Stimulated activated CD8-positive, alpha-beta memory T cell treated with anti-CD3 and anti-CD28 coated beads, Interleukin-4, amount 100 ng/mL, for 24 hours (primary cell): ENCODE measurements around the gene SUN3.

ENCODE experiments used
- DNase-seq: peaks from one replicate; pipeline ENCODE4 v3.0.0-alpha.2; 2020; ENCODE audit warnings: low read depth

The SUN3 gene, protein sequence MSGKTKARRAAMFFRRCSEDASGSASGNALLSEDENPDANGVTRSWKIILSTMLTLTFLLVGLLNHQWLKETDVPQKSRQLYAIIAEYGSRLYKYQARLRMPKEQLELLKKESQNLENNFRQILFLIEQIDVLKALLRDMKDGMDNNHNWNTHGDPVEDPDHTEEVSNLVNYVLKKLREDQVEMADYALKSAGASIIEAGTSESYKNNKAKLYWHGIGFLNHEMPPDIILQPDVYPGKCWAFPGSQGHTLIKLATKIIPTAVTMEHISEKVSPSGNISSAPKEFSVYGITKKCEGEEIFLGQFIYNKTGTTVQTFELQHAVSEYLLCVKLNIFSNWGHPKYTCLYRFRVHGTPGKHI

DNA sequence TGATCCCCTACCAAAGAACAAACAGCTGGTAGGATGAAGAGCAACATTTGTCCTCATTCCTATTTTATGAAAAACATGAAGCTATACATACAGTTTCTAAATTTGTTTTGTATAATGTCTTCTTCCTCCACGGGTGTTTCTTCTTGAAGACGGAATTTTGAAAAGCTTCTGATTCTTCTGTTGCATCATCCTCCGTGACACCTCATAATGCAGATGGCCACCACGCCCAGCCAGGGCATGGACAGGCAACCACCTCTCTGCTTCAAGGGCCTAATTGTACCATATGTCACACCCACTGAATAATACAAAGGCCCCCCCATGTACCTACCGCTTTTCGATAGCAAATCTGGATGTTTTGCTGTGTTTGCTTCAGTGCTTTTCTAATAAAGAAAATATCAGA lies at the start of gene SUN3:
SUN3 (minus strand) TSS at position 170 of the 400 bp plus-strand sequence; CDS start at position 1, 169 bp downstream.
- no peak for DNase-seq

DNA sequence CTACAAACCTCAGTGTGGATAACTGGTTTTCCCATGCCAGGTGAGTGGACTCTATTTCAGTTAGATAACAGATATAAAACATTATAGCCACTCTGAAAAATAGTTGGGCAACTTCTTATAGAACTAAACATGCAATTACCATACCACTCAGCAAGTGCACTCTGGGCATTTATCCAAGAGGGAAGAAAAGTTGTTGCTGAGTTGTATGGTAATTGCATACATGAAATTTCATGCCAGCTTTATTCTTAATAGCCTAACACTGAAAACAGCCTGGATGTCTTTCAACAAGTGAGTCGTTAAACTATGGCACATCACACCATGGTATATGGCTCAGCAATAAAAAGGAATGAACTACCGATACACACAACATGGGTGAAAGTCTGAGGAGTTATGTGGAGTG lies 49.6 kb upstream of the SUN3 start:
- DNase-seq, result no peak

DNA sequence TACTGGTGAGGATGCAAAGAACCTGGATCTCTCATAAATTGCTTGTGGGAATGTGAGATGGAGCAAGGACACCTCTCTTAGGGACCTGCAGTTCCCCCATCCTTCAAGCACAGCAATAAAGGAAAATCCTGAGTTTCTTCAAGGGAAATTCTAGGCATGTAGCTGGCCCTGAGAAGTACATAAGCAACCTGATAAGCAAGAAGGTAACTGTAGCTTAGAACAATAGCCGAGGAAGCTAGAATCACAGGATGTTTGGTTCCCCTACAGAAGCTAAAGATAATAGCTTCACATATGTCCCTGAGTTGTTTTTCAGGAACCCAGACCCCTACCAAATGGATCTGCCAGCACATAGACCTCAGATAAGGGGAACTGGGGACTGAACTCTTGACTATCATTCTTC lies 48.5 kb upstream of the SUN3 start:
- DNase-seq, result no peak

DNA sequence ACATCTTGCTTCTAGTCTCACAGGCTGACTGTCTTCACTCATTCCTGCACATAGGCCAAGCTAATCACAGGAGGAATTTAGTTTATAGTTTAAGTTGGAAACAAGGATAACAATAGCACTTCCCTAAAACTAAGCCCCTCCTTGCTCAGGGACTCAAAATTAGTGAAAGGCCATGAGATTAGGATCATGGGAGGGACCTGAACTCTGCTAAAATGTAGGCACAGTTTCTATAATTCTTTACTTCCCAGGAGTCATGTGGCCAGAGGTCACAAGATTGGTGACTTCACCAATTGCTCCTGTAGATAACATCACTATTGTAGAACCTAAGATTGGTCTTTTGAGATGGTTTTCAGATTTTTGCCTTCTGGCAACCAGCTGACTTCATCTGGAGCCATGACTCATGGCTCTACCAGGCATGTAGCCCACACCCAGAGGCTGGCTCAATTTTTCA lies 45.3 kb upstream of the SUN3 start:
- DNase-seq, result no peak

DNA sequence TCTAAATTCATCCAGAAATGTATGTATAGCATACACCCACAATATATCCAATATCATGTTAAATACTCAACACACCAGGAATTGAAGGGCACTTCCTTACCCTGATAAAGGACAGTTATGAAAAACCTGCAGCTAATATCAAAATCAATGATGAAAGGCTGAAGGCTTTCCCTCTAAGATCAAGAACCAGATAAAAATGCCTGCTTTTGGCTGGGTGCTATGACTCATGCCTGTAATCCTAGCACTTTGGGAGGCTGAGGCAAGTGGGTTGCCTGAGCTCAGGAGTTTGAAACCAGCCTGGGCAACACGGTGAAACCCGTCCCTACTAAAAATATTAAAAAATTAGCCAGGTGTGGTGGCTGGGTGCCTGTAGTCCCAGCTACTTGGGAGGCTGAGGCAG lies 38.6 kb upstream of the SUN3 start:
- DNase-seq, result no peak

DNA sequence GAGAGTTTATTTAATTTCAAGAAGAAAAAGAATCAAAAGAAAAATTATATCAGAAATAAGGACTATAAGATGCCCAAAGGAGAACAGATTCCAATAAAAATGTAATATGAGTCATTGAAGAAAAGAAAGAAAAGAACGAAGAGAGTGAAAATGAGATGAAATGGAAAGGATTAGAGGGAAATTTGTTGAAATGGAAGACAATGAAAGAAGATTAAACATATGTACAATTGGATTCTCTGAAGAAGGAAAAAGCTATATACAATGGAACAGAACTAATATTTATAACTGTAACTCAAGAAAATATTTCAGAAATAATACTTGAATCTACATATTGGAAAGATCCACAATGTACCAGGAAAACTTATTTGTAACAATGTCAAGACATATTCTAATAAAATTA lies 35.1 kb upstream of the SUN3 start:
- DNase-seq, result no peak

DNA sequence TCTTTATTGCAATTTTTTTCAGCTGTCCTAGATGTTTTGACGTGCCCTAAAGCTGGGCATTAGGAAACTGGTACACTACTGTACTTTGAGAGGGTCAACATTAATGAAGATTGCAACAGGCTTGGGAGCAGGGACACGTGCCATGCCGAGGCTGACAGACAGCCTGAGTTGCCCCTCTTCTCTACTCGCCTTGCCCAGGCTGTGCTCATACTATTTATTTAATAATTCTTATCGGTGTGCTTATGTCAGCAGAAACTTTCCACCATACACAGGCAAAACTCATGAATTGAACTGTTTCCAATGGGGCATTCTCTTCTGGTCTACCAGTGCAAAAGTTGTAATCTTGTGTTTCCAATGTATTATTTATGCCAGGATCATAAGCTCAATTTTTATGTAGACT lies 30.8 kb upstream of the SUN3 start:
- no peak for DNase-seq

DNA sequence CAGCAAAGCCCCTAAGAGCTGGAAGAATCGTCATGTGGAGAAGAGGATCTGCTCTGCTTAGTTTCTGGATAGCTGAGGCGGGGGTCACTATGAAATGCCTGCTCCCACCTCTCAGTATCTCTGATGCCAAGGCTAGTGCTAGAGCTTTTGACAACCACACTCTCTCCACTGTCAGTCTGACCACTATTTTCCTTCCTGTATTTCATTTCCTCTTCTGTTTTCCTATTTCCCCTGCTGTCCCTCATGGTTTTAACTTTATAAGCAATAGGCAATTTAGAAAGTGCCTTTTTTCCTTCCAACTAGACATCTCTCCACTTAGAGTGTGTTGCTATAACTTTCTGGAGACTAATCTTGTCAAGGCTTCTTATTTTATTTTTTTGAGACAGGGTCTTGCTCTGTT lies 30.1 kb upstream of the SUN3 start:
- DNase-seq, result no peak

DNA sequence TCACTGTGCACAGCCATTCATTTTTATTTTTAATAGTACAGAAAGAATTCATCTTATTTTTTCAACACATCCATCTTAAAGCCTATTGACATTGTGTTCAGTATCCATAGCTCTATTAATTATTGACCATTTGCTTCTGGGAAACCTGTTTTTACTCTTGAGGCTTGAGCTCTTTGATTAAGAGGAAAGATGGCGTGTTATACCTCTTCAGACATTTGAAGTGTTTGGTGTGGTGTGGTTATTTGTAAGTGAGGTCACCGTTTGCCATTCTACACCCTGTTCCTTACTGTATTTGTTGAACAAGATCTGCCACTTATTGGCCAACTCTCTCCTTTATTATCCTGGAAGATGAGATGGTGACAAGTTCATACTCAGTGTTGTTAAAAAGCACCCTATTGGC lies 24.8 kb upstream of the SUN3 start:
- no peak for DNase-seq

DNA sequence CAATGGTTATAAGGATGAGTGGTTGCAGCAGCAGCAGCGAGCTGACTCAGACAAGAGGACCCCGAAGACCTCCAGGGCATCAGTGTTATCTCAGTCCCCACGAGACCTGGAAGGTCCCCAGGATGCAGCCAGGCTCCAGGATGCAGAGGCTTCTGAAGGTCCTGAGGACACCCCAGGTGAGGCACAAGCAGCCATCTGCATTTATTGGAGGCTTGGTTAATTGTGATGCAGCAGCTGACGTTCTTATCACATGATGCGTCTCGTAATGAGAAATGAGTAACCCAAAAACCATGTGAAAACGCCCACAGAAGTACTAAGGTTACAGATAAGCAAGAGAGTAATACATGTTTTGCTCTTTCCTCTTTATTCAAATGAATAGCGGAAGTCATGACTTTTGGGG lies 23.8 kb upstream of the SUN3 start:
- no peak for DNase-seq

DNA sequence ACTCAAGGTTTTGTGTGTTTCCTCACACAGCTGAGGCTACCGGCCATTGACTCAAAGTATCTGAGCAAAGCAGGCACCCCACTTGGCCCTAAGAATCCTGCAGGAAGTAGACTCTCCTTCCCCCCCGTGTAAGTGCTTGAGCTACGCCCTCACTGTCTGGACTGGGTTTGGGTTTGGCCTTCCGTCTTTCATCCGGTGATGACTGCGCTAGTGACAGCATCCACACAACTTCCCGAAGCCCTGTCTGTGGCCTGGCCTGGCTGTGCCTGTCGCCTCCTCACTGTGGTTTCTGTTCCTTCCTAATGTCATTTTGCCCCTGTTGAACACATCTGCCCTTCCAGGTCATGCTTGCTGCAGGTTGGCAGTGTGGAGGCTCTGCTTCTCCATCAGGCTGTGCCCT lies 20.9 kb upstream of the SUN3 start:
- no peak for DNase-seq

DNA sequence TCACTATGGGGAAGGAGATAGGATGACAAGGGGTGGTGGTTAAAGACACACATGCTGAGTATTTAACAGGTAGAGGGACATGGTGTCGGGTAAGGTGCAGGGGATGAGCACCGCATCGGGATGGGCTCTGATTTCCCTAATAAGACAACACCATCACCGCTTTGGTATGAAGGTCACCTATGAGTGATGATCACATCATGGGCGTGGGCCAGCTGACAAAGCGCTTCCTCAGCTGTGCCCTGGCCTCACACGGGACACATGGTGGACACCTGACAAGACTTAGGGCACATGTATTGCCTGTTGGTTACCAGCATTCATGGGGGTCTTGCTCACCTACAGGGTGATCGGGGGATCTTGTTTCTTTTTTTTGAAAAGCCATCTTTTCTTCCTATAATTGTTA lies 19.2 kb upstream of the SUN3 start:
- DNase-seq, result no peak

DNA sequence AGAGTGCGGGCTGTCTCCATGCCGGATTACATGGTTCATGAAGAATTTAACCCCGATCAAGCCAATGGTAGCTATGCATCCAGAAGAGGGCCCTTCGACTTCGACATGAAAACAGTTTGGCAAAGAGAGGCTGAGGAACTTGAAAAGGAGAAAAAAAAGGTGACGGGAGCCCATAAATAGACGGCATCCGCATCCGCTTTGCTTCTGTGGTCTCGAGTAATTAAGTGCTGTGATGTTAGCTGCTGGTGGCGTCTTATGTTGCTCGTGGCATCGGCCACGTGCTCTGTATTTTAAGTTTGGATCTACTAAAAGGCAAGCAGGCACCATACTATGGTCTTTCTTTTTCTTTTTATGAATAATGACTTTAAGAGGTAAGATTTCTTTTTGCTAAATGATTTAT lies 17.6 kb upstream of the SUN3 start:
- DNase-seq, result no peak

DNA sequence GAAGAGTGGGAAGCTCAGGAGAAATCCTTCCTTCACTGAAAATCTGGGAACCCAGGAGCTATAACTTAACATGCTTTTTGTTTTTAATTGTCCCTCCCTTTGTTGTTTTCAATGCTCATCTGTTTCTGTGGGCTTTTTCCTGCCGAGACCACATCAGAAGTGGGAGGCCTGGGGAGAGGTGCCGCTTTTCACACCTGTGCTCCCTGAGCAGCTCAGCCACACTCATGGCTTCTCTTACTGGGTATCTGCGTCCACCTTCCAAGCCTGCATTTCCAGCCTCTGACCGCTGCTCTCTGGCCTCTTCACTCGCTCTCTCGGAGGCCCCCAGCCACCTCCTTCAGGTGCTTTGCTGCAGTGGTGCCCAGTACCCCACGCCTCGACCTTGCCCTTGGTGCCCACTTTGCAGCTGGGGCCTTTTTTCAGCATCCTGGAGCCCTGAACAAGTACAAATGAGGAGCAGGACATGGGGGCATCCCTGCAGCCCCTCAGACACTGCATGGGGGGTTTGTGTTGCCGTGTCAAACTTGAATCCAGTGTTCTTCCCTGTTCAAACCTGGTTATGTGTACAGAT lies 16.4 kb upstream of the SUN3 start:
- DNase-seq, result no peak

DNA sequence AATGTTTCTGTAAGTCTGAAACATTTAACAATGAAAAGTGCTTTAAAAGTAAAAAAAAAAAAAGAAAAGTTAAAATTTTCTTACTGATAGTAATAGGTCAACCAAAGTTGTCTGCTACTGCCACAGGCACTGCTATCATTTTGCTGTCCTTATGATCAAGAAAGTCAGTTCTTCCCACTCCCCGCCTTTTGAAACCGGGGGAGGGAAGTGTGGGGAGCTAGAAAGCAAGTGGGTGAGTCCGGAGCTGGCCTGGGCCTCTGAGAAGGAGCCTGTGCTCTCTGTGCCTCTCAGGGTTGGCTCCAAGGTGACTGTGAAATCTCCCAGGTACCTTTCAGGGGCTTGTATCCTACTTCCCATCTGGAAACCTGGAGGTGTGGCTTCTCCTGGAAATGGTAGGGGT lies 13.7 kb upstream of the SUN3 start:
- DNase-seq, result no peak

DNA sequence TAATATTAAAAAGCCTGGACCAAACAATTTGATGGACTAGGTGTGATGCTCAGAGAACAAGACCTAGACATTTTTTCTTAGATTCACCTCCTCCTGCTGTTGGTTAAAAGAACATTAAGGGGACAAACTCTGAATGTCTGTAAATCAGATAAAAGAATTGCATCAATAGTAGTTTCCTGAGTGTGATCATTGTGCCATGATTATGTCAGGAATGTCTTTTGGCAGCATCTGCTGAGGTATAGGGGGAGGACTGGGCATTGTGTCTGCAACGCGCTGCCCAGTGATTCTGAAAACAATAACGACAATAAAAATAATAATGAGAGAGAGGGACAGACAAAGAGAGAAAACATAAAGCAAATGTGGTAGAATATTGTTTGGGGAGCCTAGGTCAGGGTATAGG lies 13.3 kb upstream of the SUN3 start:
- DNase-seq, result no peak

DNA sequence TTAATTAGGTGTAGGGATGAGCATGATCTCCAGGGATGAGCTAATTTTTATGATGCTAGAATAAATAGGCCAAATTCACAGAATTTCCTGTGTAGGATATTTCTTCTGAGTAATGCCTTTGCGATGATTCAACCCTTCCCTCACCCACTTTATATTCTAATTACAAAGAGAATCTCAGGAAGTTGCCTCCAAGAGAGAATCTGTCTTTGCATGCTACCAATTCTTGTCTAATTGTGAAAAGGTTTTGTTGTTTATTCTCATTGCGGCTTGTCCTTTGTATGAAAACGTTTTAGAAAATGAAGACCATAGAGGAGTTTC lies 12.7 kb upstream of the SUN3 start:
- DNase-seq, result no peak

DNA sequence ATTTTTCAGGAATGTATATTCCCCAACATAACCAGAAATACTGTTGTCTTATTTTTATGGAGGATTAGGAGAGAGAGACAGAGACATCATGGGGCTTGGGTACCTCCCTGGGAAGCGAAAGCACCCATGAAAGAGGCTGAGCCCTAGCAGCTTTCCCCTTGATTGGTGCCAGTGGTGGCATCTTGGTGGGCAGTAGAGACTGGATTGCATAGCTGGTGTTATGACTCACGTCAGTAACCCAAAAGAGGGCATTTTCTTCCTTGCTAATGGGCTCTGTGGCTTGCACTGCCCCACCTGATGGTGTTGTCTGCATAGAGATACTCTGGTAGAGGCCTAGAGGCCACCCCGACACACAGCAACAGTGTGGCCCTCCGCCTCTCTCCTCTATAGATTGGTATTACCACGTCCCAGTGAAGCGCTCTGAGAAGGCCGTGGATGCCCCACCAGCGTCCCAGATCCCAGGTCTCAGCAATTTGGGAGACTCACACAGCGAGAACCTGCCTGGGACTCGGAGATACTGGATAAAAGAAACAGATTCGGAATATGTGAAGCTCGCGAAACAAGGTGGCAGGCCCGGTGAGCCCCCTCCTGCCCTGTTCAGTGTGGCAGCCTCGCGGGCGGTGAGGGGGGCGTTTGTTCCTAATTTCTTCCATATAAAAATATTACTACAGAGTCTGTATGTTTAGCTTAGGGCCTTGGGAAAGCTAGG lies 12.2 kb upstream of the SUN3 start:
- no peak for DNase-seq

DNA sequence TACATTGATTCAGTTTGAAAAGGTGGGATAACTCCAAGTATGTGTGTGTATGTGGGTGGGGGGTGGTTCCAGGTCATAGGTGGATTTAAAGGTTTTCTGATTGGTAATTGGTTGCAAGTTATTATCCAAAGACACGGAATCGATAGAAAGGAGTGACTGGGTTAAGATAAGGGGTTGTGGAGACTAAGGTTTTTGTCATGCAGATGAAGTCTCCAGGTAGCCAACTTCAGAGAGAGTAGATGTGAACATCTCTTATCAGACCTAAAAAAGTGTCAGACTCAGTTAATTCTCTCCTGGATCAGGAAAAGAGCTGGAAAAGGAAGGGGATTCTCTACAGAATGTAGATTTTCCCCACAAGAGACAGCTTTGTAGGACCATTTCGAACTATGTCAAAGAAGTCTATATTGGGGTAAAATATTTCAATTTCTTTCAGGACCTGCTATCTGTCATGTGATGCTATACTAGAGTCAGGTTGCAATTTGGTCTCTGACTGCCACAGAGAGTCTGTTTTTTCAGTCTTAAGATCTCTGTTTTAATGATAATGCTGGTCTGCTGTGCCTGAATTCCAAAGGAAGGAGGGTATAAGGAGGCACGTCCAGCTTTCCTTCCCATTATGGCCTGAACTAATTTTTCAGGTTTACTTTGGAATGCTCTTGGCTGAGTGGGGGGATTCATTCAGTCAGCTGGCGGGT lies 10.1 kb upstream of the SUN3 start:
- no peak for DNase-seq

DNA sequence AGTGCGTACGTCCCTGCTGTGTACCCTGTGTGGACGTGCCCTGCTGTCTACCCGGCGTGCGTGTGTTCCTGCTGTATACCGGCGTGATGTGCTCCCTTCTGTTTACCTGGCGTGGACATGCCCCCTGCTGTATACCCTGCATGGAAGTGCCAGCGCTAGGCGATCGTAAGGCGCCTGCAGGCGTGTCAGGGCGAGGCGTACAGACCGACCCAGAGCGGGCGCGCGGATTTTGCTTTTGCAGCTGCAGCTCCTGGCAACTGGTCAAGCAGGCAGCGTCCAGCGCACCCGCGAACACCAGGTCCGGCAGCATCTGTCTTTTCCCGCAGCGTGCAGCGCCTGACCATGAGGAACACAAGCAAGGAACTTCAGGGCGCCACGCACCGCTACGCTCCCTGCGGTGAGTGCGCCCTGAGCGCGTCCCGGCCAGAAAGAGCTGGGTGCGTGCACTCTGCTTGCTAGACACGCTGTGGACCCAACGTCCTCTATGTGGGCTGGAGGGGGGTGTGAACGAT lies 7.1 kb upstream of the SUN3 start:
- no peak for DNase-seq

DNA sequence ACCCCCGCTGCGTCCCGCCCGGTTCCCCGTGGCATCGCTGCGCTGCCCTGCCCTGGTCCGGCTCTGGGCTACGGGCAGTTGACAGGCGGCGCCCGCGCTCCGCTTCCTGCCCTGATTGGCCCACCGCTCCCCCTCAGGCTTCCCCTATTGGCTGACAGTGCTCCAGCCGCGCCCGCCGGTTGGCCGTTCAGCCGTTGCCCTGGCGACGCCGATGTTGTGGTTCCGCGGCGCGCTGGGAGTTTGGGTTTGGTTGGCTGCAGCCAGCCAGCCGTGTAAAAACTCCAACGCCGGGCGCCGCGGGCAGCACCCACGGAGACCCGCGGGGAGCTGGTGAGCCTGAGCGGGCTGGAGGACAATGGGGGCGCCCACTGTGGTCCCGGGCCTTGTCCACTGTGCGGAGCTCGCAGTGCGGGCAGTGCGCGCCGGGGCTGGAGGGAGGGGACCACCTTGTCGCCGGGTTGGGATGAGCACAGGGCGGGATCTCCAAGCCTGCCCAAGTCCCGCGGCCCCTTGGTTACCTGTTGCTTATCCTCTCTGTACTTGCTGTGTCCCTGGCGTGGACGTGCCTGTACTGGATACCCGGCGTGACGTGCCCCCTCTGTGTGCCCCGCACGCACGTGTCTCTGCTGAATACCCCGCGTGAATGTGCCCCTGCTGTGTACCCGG lies 6.5 kb upstream of the SUN3 start, which contains the start of gene C7orf57:
C7orf57 (plus strand) TSS at position 243 of the 666 bp plus-strand sequence. CDS start 766 bp downstream, outside the sequence.
- peak; percentile 83 for DNase-seq

DNA sequence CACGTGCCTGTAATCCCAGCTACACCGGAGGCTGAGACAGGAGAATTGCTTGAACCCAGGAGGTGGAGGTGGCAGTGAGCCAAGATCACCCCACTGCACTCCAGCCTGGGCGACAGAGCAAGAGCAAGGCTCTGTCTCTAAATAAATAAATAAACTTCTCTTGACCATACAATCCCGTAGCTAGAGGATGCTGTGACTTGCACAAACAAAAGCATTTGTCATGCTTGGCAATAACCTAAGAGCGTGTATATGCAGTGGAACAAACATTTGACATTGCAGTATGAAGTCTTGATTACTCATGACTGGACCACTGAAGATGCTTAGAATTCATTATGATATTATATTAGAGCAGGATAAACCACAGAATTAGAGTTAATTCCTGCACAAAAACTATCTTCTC lies 5.0 kb upstream of the SUN3 start:
- no peak for DNase-seq
